ENCODE data around the gene ANKS1A.
"Not testable (repeated sequence)": the region's sequence is repeated elsewhere in the genome, so short reads cannot be mapped to it uniquely, and the experiment has no call there.

Gene ANKS1A

DNA sequence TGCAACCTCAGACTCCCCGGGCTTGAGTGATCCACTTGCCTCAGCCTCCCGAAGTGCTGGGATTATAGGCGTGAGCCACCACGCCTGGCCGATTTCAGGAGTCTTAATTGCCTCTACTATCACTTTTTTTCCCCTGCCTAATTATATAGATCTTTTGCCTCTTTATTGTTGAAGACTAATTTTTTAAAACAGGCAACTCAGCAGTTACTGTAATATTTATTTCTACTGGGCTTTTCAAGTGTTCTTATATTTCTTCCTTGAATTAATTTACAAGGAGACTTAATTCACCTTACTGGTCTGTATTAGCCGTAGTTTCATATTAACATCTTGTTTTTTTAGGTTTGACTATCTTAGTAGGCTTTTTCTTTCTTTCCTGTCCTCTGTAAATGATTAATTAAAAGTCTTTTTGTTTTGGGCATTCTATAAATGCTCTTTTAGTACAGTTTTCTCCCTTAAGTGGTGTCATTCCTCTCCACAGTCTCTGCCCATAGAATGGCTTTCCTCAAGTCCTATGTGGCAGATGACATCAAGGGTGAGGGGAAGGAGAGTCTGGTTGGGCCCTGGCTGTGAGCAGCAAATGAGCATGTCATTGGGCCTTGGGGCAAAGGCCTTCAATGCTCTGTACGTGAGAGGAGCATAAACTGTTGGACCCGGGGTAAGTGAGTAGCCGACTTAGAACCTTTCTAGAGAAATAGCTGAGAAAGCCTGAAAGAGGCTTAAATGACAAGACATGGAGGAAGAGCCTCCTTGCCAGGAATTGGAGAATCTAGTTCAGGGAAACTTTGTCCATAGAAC lies 36.0 kb downstream of the ANKS1A start:
- no peak for DNase-seq

DNA sequence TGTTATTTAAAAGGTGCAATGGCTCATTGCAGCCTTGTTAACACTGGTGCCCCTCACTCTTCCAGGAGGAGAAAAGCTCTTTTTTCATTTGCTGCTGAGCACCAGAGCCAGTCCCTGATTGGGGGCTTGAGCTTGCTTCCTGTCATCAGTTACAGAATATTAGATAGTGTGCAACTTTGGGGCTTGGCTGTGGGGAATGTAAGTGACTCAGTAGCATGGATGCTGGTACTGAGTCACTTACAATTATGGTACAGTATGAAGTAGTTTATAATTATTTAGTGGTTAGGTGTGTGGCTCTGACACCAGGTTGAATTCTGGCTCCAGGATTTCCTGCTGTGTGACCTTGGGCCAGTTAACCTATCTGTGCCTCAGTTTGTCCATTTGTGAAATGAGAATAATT lies 37.6 kb downstream of the ANKS1A start:
- no peak for DNase-seq

GRCh38 chr6:34928220-34928619 lies 39.2 kb downstream of the ANKS1A start:
- DNase-seq: no peak

GRCh38 chr6:34928695-34929094 lies 39.6 kb downstream of the ANKS1A start:
- no peak for DNase-seq

DNA sequence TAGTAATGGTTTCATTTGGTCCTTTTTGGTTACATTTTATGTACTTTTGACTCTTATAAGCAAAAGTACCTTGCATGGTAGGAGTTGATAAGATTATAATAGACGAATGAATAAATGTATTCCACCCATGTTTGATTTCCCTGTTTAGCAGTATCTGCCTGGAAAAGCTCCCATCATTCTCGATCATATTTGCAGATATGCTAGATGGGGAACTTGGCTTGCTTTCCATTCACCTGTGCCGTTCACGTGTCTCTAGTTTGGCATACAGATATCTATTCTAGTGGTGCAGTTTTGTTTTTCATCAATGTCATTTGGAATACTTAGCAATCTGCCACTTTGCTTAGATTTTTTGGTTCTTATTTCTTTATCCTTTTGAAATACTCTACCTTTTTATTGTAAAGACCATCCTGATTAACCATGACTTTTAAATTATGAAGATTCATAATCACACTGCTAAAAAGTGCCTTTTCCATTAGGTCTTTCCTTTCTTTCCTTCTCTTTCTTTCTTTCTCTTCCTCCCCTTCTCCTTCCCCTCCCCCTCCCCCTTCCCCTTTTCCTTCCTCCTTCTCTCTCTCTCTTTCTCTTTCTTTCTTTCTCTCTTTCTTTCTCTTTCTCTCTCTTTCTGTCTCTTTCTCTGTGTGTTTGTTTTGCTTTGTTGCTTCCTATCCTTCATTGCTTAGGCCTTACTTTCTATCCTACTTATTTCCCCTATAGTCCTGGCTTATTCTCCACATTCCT lies 40.4 kb downstream of the ANKS1A start:
- DNase-seq: no peak

- no peak for DNase-seq
Observed at GRCh38 chr6:34930221-34930620, 41.2 kb downstream of the ANKS1A start.

DNA sequence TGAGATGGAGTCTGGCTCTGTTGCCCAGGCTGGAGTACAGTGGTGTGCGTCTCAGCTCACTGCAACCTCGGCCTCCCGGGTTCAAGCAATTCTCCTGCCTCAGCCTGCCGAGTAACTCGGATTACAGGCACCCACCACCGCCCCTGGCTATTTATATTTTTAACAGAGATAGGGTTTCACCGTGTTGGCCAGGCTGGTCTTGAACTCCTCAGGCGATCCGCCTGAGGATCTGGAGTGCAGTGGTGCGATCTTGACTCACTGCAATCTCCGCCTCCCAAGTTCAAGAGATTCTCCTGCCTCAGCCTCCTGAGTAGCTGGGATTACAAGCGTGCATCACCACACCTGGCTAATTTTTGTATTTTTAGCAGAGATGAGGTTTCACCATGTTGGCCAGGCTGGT lies 43.1 kb downstream of the ANKS1A start:
- DNase-seq: not testable (repeated sequence)

- no peak for DNase-seq
Observed at GRCh38 chr6:34934516-34934915, 45.5 kb downstream of the ANKS1A start.

- DNase-seq: no peak
Observed at GRCh38 chr6:34938268-34938667, 49.2 kb downstream of the ANKS1A start.

- no peak for DNase-seq
Observed at GRCh38 chr6:34940030-34940434, 51.0 kb downstream of the ANKS1A start.

DNA sequence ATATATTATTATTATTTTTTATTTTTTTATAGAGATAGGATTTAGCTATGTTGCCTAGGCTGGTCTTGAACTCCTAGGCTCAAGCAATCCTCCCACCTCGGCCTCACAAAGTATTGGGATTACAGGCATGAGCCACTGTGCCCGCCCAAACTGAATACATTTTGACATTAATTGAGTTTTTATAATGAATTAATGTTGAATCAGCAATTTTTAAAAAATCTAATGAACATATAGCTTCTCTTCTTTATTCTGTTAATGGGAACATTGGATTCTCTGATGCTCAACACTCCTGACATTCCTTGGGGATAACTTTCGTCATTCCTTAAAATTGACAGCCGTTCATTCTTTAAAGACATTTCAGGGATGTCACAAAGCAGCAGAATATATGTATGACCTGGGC lies 52.4 kb downstream of the ANKS1A start:
- DNase-seq: no peak

GRCh38 chr6:34945317-34945716 lies 56.3 kb downstream of the ANKS1A start:
- no peak for DNase-seq

DNA sequence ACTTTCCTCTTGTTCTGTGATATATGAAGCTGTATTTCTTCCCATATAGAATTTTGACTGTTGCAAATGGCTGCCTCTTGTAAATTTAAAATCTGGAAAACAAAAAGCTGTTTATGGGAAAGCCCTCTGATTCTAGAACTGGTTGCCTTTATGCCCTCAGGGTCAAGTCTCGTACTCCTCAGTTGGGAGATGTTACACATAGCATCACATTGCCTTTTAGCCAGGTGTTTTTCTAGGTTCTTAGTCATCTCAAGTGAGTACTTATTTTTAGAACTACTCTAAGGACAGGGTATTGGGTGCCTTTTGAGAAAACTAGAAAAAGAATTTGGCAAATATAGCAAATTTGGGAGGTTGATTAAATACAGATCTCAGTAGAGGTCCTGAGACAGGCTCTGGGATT lies 58.5 kb downstream of the ANKS1A start:
- no peak for DNase-seq

DNA sequence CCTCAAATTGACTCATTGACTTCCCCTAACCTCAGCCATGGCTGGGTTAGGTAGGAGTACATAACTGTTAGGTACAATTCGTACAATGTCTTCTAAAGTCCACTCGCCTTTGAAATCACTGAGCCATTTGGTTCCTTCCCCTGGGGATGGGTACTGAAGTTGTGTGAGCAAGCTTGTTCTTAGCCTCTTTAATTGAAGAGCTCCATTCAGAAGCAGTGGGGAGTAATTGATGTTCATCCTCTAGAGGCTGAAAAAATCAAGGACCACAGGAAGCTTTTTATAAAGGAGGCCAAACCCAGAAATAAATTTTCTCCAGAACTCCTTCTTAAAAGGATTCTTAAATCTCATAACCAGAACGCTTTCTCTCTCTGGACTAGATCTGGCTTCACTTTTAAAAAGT lies 60.6 kb downstream of the ANKS1A start:
- DNase-seq: no peak

- no peak for DNase-seq
Observed at GRCh38 chr6:34950849-34951248, 61.8 kb downstream of the ANKS1A start.

DNA sequence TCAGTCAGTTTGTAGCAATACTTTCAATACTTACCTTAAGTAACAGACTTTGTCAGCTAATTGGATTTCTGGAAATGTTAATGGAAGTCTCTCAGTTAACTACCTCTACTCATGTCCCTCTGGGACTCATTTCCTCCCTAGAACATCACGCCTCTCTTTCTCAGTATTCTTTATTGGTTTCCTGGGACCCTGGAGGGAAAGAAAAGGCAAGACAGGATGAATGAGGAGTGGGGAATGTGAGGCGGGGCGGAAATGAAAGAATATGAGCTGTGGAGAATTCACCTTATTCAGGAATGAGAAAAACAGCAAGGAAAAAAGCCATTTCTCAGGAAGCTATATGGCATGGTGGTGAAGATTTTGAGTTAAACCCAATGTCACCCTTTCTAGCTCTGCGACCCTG lies 62.7 kb downstream of the ANKS1A start:
- no peak for DNase-seq

- DNase-seq: no peak
Observed at GRCh38 chr6:34953061-34954025, 64.3 kb downstream of the ANKS1A start.

DNA sequence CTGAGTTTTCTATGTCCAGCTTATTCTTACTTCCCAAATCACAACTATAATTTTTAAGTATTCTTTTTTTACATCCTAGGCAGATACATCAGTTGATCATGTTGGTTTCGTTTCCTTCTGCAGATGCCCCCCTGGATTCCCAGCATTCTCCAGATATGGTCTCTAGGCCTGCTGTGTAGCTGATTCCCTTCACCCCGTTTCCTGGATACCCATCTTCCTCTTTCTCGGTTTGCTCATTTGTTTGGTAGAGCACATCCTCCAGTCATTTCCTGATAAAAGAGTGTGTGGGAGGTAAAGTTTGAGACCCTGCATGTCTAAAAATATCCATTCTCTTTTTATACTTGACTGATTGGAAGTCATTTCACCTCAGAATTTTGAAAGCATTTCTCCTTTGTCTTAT lies 66.4 kb downstream of the ANKS1A start:
- no peak for DNase-seq

- DNase-seq: no peak
Observed at GRCh38 chr6:34957231-34957783, 68.3 kb downstream of the ANKS1A start.

DNA sequence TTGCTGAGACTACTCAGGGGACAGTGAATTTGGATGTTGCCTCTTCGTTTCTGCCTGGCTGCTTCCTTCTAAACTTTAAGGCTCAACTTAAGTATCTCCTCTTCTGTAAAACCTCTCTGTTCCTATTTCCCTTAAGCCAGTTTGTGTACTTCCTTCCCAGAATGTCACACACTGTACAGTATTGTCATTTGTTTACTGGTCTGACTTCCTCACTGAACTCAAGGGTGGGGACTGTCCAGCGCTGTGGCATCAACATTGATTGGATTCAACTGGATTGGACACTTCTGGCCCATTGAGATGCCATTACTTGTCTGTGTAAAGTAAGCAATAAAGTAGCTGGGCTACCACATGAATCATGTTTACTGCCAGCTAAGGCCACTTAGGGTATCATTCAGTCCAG lies 69.7 kb downstream of the ANKS1A start:
- DNase-seq: no peak

GRCh38 chr6:34959224-34959623 lies 70.2 kb downstream of the ANKS1A start:
- no peak for DNase-seq

- DNase-seq: no peak
Observed at GRCh38 chr6:34961082-34961481, 72.0 kb downstream of the ANKS1A start.

DNA sequence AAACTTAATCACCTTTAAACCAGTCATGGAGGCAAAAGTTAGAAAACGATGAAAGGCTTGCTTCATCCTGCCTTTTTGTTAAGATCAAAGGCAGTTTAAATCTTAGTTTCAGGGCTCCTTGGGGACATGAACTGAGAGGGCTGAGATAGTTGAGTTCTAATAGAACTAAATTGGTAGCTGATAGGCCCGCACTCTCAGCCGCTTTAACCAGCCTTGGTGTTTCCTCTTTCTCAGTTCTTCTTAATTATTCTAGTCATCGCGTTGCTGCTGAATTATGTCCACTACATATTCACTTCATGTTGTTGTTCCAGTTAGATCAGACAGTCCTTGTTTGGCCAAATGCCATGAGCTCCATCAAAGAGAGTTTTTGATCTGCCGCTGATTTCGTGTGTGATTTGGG lies 72.5 kb downstream of the ANKS1A start:
- no peak for DNase-seq
